Calu3 (cell line): ENCODE data around the gene LMTK3. TPM values are rescaled to one million over a fixed set of nuclear protein-coding genes. Genes with fewer than 3 reads are reported as not detected.

ENCODE experiments used
- BruUV-seq: library from RNA; stranded (reverse); fragments of 400-500 nt; replicated peaks from 2 replicates; lab custom pipeline; 2021; lab: Mats Ljungman, UMichigan
- CTCF ChIA-PET: fragments of 300-600 bp; sonication (Branson Sonifier 250); formaldehyde crosslinking; loops from one replicate; lab custom pipeline; 2022; ENCODE audit warnings: antibody characterized with exemption; lab: Charles Lee
- DNase-seq: peaks from one replicate; pipeline ENCODE4 v3.0.0; 2022
- H3K27ac Mint-ChIP-seq: one replicate; pipeline ENCODE4 v1.8.0; 2022; ENCODE audit warnings: mixed read lengths; ENCODE audit not compliant: unreplicated experiment
- H3K27me3 Mint-ChIP-seq: one replicate; pipeline ENCODE4 v1.8.0; 2022; ENCODE audit warnings: mixed read lengths; ENCODE audit not compliant: unreplicated experiment
- H3K36me3 Mint-ChIP-seq: one replicate; pipeline ENCODE4 v1.8.0; 2022; ENCODE audit warnings: mild to moderate bottlenecking, moderate library complexity, mixed read lengths; ENCODE audit not compliant: insufficient read depth, unreplicated experiment
- H3K4me1 Mint-ChIP-seq: one replicate; pipeline ENCODE4 v1.8.0; 2022; ENCODE audit warnings: mild to moderate bottlenecking, low read depth, mixed read lengths; ENCODE audit not compliant: unreplicated experiment
- H3K4me3 Mint-ChIP-seq: one replicate; pipeline ENCODE4 v1.8.0; 2022; ENCODE audit warnings: mild to moderate bottlenecking, low read depth, moderate library complexity, mixed read lengths; ENCODE audit not compliant: unreplicated experiment
- H3K9me3 Mint-ChIP-seq: one replicate; pipeline ENCODE4 v1.8.0; 2022; ENCODE audit warnings: low read depth, mixed read lengths; ENCODE audit not compliant: unreplicated experiment
- CTCF ChIP-seq: fragments of 200-600 bp; IDR thresholded peaks from one replicate; pipeline ENCODE4 v1.8.0; 2022; ENCODE audit warnings: antibody characterized with exemption; ENCODE audit not compliant: unreplicated experiment
- intact Hi-C: fragments of 100-400 bp; cut with micrococcal nuclease; formaldehyde crosslinking; loops from one replicate; pipeline ENCODE4 v1.10.0; 2022; ENCODE audit not compliant: unreplicated experiment
- total RNA-seq: library from RNA; stranded (reverse); gene quantifications from 2 replicates; pipeline ENCODE4 v1.2.3, GENCODE V29; 2022

The LMTK3 gene
- total RNA-seq, 1 experiment from 2014 or later, result 1.0 TPM

GRCh38 chr19:48484247-48484893 lies 27.3 kb downstream of the LMTK3 start:
- Mint-ChIP-seq H3K27me3 (no peaks in the 10 kb centered on the region), H3K9me3 (no peaks in the 10 kb centered on the region), H3K27ac (peak overlapping the region; percentile 9), H3K4me1 (peaks cover 42% of the 10 kb centered on the region), H3K4me3 (no peak overlapping the region), H3K36me3 (peaks cover 80% of the 10 kb centered on the region)
- BruUV-seq, result no TSS peak
- DNase-seq, result no peak
- intact Hi-C loops, result loop anchor here (10.0 kb wide), 1 partner anchor 150 kb away; no protein-coding TSS in a partner anchor
- CTCF ChIA-PET, result no interaction called here
- TF ChIP-seq CTCF, result no peak

GRCh38 chr19:48483301-48483700 lies 28.3 kb downstream of the LMTK3 start:
- peaks cover 76% of the 10 kb centered on the region for H3K36me3 Mint-ChIP-seq
- no peak for TF ChIP-seq CTCF
- H3K4me1 Mint-ChIP-seq, result peaks cover 35% of the 10 kb centered on the region
- no TSS peak for BruUV-seq
- H3K27ac Mint-ChIP-seq, result no peak overlapping the region
- DNase-seq, result no peak
- no peak overlapping the region for H3K4me3 Mint-ChIP-seq
- CTCF ChIA-PET, result no interaction called here
- intact Hi-C loops, result loop anchor here (10.0 kb wide), 1 partner anchor 148 kb away; no protein-coding TSS in a partner anchor
- no peaks in the 10 kb centered on the region for H3K27me3 Mint-ChIP-seq
- H3K9me3 Mint-ChIP-seq, result no peaks in the 10 kb centered on the region

- intact Hi-C loops, result loop anchor here (10.0 kb wide), 1 partner anchor 147 kb away; no protein-coding TSS in a partner anchor
- no peak for TF ChIP-seq CTCF
- H3K4me1 Mint-ChIP-seq, result peaks cover 23% of the 10 kb centered on the region
Observed at GRCh38 chr19:48481846-48482639, 29.6 kb downstream of the LMTK3 start.

GRCh38 chr19:48480558-48481500 lies 30.8 kb downstream of the LMTK3 start:
- DNase-seq, result no peak
- intact Hi-C loops, result loop anchor here (10.0 kb wide), 1 partner anchor 146 kb away; no protein-coding TSS in a partner anchor
- no peaks in the 10 kb centered on the region for H3K9me3 Mint-ChIP-seq
- no TSS peak for BruUV-seq
- H3K27ac Mint-ChIP-seq, result no peak overlapping the region
- H3K36me3 Mint-ChIP-seq, result peaks cover 76% of the 10 kb centered on the region
- no peak for TF ChIP-seq CTCF
- H3K4me1 Mint-ChIP-seq, result peaks cover 13% of the 10 kb centered on the region
- CTCF ChIA-PET, result interaction anchor here (0.5 to 1.0 kb wide), 2 partner anchors 31 to 104 kb away, joined by 3 read pairs; no protein-coding TSS in a partner anchor
- no peak overlapping the region for H3K4me3 Mint-ChIP-seq
- H3K27me3 Mint-ChIP-seq, result no peaks in the 10 kb centered on the region

More at GRCh38 chr19:48481846-48482639, 29.6 kb downstream of the LMTK3 start:
- DNase-seq, result no peak
- TSS peak; percentile 26 for BruUV-seq
- Mint-ChIP-seq H3K27ac (peak overlapping the region; percentile 17), H3K36me3 (peaks cover 73% of the 10 kb centered on the region), H3K27me3 (no peaks in the 10 kb centered on the region), H3K9me3 (no peaks in the 10 kb centered on the region), H3K4me3 (no peak overlapping the region)
- CTCF ChIA-PET, result interaction anchor here (1.0 kb wide), 1 partner anchor 102 kb away, joined by 3 read pairs; no protein-coding TSS in a partner anchor
